Immature natural killer cell (primary cell): ENCODE results near the gene MAP2K7. TPM values are rescaled to one million over a fixed set of nuclear protein-coding genes. Genes with fewer than 3 reads are reported as not detected.

Experiments used
- DNase-seq, 3 donors: peaks; one replicate each; pipeline ENCODE4 v3.0.0; 2022; ENCODE audit warnings: mixed read lengths in 1 of 3
- H3K27ac Mint-ChIP-seq, 6 donors: one replicate each; pipeline ENCODE4 v1.8.0; 2020; ENCODE audit warnings: mixed read lengths in 6 of 6, mild to moderate bottlenecking in 5 of 6, inconsistent platforms in 4 of 6, moderate library complexity in 3 of 6
- H3K27me3 Mint-ChIP-seq, 3 donors: one replicate each; pipeline ENCODE4 v1.8.0; 2020 to 2021; ENCODE audit warnings: low read depth in 3 of 3, mild to moderate bottlenecking in 3 of 3, mixed read lengths in 3 of 3, moderate library complexity in 3 of 3, inconsistent platforms in 1 of 3
- H3K36me3 Mint-ChIP-seq, 3 donors: one replicate each; pipeline ENCODE4 v1.8.0; 2020; ENCODE audit warnings: mixed read lengths in 3 of 3, inconsistent platforms in 2 of 3, mild to moderate bottlenecking in 2 of 3
- H3K4me1 Mint-ChIP-seq, 2 donors: one replicate each; pipeline ENCODE4 v1.8.0; 2020; ENCODE audit warnings: inconsistent platforms in 2 of 2, mild to moderate bottlenecking in 2 of 2, mixed read lengths in 2 of 2, moderate library complexity in 1 of 2
- H3K4me3 Mint-ChIP-seq, 5 donors: one replicate each; pipeline ENCODE4 v1.8.0; 2020; ENCODE audit warnings: mild to moderate bottlenecking in 5 of 5, mixed read lengths in 5 of 5, inconsistent platforms in 3 of 5, moderate library complexity in 3 of 5
- H3K9me3 Mint-ChIP-seq, 6 donors: one replicate each; pipeline ENCODE4 v1.8.0; 2020; ENCODE audit warnings: mild to moderate bottlenecking in 6 of 6, mixed read lengths in 6 of 6, inconsistent platforms in 4 of 6, moderate library complexity in 3 of 6
- polyA plus RNA-seq, 3 donors: library from polyadenylated mRNA; unstranded; fragments of 300-500 nt; fragmentation: Illumina TruSeq; gene quantifications; one replicate each; pipeline ENCODE4 v1.2.3, GENCODE V29; 2021

The MAP2K7 gene
- polyA plus RNA-seq, 3 donors from 2014 or later: 2.0 to 4.4 (median 2.7) TPM

DNA sequence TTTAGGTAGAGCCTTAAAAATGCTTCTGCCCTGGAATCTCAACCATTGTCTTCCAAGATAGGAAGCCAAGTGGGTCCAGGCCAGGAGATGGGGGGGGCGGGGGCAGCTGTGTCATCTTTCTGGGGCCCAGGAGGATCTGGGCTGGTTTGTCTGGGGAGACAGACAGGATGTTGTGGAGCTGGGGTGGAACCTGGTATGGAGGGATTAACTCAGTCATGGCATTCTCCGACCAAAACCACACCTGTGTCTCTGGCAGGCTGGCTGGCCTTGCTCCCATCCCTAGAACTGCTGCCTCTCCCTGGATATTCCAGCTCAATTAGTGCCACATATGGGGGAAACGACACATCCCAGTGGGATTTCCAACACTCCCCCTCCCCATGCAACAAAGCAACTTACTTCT, 2.7 kb upstream of the MAP2K7 start:
- H3K36me3 Mint-ChIP-seq: no peaks in the 10 kb centered on the region
- H3K27ac Mint-ChIP-seq: no peak overlapping the region
- peaks cover 29% of the 10 kb centered on the region in 2 donors for H3K4me1 Mint-ChIP-seq
- H3K9me3 Mint-ChIP-seq: peaks cover 0 to 2% (median 0%) of the 10 kb centered on the region in 6 donors
- no peak overlapping the region for H3K4me3 Mint-ChIP-seq
- H3K27me3 Mint-ChIP-seq: peaks cover 26 to 28% (median 26%) of the 10 kb centered on the region in 3 donors
- no peak for DNase-seq

DNA sequence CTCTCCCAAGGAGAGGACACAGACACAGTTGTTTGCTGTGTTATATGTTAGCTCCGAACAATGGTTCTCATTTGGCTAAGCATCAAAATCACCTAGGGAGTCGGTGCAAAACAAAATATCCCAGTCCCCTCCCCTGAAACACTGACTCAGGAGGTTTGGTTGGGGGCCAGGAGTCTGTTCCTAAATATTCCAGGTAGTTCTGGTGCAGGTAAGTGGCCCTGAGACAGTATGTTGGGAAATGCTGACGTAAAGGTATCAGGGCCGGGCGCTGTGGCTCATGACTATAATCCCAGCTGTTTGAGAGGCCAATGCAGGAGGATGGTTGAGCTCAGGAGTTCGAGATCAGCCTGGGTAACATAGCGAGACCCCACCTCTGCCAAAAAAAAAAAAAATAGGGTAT, 2.3 kb upstream of the MAP2K7 start:
- Mint-ChIP-seq H3K36me3 (no peaks in the 10 kb centered on the region), H3K4me1 (peaks cover 29 to 31% of the 10 kb centered on the region in 2 donors), H3K27me3 (peaks cover 26 to 28% (median 28%) of the 10 kb centered on the region in 3 donors), H3K27ac (no peak overlapping the region), H3K4me3 (no peak overlapping the region), H3K9me3 (peaks cover 0 to 2% (median 0%) of the 10 kb centered on the region in 6 donors)
- DNase-seq: no peak

DNA sequence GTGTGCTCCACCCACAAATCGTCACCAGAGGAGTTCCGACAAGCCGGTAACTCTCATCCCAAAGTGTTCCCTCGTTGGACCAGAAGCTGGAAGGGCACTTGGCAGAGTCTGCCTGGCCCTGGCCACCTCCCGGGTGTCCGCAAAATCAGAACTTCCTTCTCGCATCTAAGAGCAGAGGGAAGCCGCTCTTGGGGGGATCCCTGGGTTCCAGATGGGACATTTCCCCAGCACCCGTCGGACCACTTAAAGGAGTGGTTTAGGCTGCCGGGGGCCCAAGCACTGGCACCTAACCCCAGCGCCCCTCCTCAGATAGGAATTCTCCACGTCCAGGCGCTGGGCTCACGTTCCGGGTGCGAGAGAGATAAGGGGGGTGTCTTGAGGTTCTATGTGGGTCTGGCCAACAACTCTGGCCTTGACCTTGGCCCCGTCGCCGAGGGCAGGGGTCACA, 857 bp upstream of the MAP2K7 start:
- Mint-ChIP-seq H3K27ac (peak overlapping the region; percentile 92 to 99 (median 96)), H3K27me3 (peaks cover 26 to 31% (median 28%) of the 10 kb centered on the region in 3 donors), H3K4me3 (peak overlapping the region; percentile 87 to 92 (median 90)), H3K36me3 (peaks cover 0 to 3% (median 0%) of the 10 kb centered on the region in 3 donors), H3K9me3 (peaks cover 0 to 2% (median 0%) of the 10 kb centered on the region in 6 donors), H3K4me1 (peaks cover 31 to 35% of the 10 kb centered on the region in 2 donors)
- peak in 1 of 3 donors; percentile 28 for DNase-seq

DNA sequence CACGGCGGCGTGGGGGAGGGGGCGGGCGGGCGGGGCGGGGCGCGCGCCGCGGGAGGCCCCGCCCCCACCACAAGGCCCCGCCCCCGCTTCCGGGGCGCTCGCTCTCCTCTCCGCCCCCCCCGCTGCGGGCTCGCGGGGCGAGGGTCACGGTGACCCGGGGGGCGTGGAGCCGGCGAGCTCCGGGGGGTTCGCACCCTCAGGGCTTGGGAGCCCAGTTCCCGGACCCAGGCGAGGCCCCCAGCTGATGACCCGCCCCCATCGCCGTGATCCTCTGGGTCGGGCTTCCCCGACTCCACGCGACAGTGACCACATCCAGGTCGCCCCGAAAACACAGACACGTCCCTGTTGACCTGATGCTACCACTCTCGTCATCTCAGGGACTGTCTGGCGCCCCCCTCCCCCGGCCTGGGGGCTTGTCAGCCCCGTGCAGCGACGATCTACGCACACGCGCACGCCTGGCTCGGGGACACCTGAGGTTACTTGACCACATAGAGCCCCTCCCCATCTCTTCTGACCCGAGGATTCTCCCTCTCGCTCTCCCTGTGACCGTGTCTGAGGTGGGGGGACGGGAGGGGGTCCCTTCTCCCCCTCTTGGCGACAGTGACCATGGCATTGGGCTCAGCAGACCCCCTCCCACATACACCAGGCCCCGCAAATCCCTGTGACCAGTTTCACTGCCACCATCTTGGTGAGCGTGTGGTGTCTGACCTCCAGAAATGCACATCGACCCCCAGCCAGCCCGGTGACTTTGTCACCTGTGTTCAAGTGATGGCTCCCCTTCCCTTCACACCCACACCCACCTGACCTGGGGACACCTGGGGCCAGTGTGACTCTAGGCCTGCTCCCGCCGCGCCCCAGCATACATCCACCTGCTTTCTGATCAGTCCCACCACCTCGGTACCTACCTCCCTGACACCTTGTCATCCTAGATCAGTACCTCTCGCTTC, 670 bp downstream of the MAP2K7 start:
- Mint-ChIP-seq H3K4me3 (peak overlapping the region; percentile 85 to 92 (median 90)), H3K27ac (peak overlapping the region; percentile 80 to 99 (median 98)), H3K9me3 (peaks cover 0 to 2% (median 0%) of the 10 kb centered on the region in 6 donors), H3K4me1 (peaks cover 31 to 35% of the 10 kb centered on the region in 2 donors), H3K36me3 (peaks cover 0 to 3% (median 0%) of the 10 kb centered on the region in 3 donors), H3K27me3 (peaks cover 26 to 34% (median 31%) of the 10 kb centered on the region in 3 donors)
- peak; percentile 93 to 94 (median 94) for DNase-seq

DNA sequence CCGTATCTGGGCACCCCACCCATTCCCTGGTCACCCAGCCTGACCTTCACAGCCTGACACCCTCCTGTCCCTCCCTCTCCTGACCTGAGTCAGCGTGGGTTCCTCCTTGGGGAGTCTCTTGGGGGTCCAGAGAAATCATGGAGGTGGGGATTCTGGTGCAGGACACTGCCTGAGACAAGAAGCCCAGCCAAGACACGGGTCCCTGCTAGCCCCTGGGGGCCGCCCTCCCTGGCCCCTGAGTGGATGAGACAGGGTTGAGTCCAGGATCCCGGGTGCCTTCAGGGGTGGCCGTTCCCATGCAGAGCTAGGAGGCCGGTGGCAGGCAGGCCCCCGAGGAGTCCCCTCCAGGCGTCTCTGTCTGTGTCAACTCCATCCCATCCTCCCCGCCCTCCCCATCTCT, 1.6 kb downstream of the MAP2K7 start:
- no peak for DNase-seq
- Mint-ChIP-seq H3K27me3 (peaks cover 26 to 34% (median 31%) of the 10 kb centered on the region in 3 donors), H3K27ac (peak overlapping the region; percentile 80 to 99 (median 98)), H3K36me3 (peaks cover 0 to 3% (median 0%) of the 10 kb centered on the region in 3 donors), H3K9me3 (peaks cover 0 to 2% (median 0%) of the 10 kb centered on the region in 6 donors), H3K4me3 (peak overlapping the region; percentile 85 to 92 (median 90)), H3K4me1 (peaks cover 31 to 35% of the 10 kb centered on the region in 2 donors)

DNA sequence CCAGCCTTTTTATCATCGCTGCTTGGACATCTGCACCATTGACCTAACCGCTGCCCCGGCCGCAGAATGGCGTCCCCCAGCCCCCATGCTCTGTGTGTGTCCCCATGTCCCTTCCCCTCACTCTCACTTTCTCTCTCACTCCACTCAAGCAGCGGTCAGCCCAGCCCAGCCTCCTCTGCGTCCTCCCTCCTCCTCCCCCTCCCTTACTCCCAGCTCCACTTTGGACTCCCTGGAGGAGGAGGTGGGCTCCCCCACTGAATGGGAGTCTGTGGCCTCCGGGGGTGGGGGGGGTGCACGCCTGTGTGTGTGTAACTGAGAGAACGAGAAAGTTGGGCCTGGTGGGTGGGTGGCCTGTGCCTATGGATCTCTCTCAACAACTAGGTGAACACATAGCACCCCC, 2.2 kb downstream of the MAP2K7 start:
- Mint-ChIP-seq H3K27ac (peak overlapping the region in 5 of 6 donors; percentile 95 to 99 (median 98)), H3K27me3 (peaks cover 26 to 34% (median 31%) of the 10 kb centered on the region in 3 donors), H3K4me3 (peak overlapping the region; percentile 67 to 82 (median 75)), H3K9me3 (peaks cover 0 to 2% (median 0%) of the 10 kb centered on the region in 6 donors), H3K36me3 (peaks cover 0 to 3% (median 0%) of the 10 kb centered on the region in 3 donors), H3K4me1 (peaks cover 31 to 35% of the 10 kb centered on the region in 2 donors)
- DNase-seq: no peak

DNA sequence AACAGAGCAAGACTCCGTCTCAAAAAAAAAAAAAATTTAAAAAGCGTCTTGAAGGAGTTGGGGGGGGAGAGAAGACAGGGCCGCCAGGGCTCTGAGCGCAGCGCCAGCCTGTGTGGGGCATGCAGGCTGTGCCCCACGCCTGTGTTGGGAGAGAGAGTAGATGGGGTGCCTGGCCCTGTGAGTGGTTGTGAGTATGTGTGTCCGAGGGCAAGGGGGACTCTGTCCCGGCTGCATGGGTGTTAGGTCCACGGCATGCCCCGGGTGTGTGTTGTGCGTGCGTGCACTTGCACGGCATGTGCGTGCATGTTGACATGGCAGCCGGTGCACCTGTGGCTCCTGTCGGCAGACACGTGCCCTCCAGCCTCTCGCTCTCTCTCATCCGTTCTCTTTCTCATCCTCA, 3.4 kb downstream of the MAP2K7 start:
- DNase-seq: no peak
- H3K9me3 Mint-ChIP-seq: peaks cover 0 to 3% (median 0%) of the 10 kb centered on the region in 6 donors
- H3K36me3 Mint-ChIP-seq: peaks cover 0 to 6% (median 6%) of the 10 kb centered on the region in 3 donors
- peak overlapping the region in 4 of 6 donors; percentile 8 to 77 (median 45) for H3K27ac Mint-ChIP-seq
- peaks cover 31 to 32% of the 10 kb centered on the region in 2 donors for H3K4me1 Mint-ChIP-seq
- no peak overlapping the region for H3K4me3 Mint-ChIP-seq
- H3K27me3 Mint-ChIP-seq: peaks cover 28 to 35% (median 31%) of the 10 kb centered on the region in 3 donors

DNA sequence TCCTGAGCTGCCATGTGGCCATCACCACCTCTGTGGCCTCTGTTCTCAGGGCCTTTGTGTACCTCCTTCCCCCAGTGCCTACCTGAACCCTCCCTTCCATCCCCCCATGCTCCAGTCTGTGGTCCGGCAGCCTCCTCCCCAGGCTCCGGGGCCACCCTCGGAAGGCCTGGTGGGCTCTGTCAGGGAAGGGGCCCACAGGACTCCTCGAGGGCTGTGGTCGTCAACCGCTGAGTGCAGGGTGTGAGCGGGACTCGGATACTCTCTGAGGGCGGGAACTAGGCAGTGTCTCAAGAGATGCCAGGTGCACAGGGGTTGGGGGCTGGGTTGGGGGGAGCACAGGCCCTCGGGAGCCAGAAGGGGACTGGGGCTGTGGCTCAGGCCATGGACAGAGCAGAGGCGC, 3.9 kb downstream of the MAP2K7 start:
- Mint-ChIP-seq H3K27ac (peak overlapping the region in 2 of 6 donors; percentile 30 to 60), H3K27me3 (peaks cover 26 to 35% (median 30%) of the 10 kb centered on the region in 3 donors), H3K4me1 (peaks cover 29 to 30% of the 10 kb centered on the region in 2 donors), H3K4me3 (no peak overlapping the region), H3K9me3 (peaks cover 0 to 3% (median 0%) of the 10 kb centered on the region in 6 donors), H3K36me3 (peaks cover 0 to 6% (median 6%) of the 10 kb centered on the region in 3 donors)
- no peak for DNase-seq

DNA sequence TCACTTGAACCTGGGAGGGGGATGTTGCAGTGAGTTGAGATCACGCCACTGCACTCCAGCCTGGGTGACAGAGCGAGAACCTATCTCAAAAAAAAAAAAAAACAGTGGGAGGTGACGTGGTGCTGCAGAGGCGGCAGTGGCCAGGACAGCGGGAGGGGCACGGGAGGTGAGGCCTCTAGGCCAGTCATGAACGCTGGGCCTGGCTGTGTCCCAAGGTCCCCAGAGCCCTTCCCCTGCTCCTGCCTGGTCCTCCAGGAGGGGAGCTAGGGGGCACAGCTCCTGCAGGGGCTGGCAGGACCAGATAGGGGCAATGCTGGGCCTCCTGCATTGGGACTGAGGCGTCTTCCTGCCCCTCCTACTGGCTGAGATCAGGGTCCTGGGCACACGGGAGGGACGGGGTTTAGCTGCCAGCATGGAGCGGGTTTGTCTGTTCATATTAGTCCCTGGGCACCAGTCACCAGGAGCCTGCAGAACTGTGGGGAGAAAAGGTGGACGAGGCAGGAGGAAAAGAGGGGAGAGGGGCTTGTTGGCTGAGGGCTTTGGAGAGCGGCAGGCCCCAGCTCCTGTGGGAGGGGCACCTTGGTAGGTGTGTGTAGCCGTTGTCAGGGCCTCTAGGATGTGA, 4.5 kb downstream of the MAP2K7 start:
- DNase-seq: peak in 1 of 3 donors; percentile 0
- Mint-ChIP-seq H3K36me3 (peaks cover 0 to 11% (median 10%) of the 10 kb centered on the region in 3 donors), H3K27ac (peak overlapping the region in 2 of 6 donors; percentile 28 to 49), H3K4me3 (no peak overlapping the region), H3K27me3 (peaks cover 23 to 35% (median 25%) of the 10 kb centered on the region in 3 donors), H3K9me3 (peaks cover 0 to 3% (median 0%) of the 10 kb centered on the region in 6 donors), H3K4me1 (peaks cover 23 to 24% of the 10 kb centered on the region in 2 donors)

DNA sequence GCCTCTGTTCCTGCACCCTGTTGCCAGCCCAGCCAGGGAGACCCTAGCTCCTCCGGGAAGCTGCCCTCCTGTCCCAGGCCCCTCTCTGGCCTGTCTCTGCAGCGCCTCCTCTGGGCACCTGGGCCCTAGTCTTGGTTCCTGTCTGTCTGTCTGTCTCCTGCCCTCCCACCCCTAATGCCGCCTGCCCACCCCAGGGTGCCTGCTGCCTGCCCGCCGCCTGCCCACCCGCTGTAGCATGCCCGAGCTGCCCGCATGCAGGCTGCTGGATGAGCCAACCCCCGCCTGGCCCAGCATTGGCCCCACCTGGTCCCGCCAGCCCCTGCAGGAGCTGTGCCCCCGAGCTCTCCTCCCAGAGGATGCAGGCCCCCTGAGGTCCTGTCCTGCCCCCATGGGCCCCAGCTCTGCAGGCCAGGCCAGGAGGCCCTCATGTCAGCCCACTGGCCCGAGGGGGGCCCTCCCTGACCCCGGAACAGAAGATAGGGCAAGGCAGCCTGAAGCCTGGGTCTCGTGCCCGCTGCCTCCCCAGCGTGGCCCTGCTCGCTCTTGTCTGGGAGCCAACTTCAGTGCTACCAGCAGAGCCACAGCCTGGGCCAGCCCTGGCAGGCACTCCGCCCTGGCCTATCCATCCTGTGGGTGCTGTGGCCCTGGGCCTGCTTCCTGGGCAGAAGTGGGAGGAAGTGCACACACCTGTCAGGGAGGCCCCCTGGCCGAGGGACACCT, 5.2 kb downstream of the MAP2K7 start:
- no peak overlapping the region for H3K27ac Mint-ChIP-seq
- H3K9me3 Mint-ChIP-seq: peaks cover 0 to 3% (median 0%) of the 10 kb centered on the region in 6 donors
- H3K4me3 Mint-ChIP-seq: no peak overlapping the region
- peaks cover 16 to 28% (median 18%) of the 10 kb centered on the region in 3 donors for H3K27me3 Mint-ChIP-seq
- H3K4me1 Mint-ChIP-seq: peaks cover 18 to 20% of the 10 kb centered on the region in 2 donors
- peaks cover 0 to 11% (median 10%) of the 10 kb centered on the region in 3 donors for H3K36me3 Mint-ChIP-seq
- peak in 1 of 3 donors; percentile 1 for DNase-seq

DNA sequence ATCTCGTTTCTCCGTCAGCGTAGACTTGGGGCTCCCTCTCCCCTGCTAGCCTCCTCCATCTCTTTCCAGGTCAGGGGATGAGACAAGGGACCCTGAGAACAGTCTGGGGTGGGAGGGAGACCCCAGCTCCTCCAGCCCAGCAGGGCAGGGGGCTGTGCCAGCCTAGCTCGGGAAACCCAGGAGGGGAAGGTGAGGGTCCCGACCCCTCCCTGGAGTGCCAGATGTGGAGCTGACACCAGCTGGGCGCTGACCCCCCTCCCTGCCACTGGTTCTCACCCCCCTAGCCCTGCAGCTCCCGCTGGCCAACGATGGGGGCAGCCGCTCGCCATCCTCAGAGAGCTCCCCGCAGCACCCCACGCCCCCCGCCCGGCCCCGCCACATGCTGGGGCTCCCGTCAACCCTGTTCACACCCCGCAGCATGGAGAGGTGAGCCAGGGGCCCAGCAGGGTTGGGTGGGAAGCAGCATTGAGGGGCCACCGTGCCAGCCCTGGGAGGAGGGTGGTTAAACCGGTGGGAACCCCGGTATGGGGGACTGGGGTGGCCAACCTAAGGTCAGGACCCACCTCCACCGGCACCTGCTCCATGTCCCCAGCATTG, 5.9 kb downstream of the MAP2K7 start:
- Mint-ChIP-seq H3K4me3 (no peak overlapping the region), H3K36me3 (peaks cover 0 to 11% (median 10%) of the 10 kb centered on the region in 3 donors), H3K27me3 (peaks cover 11 to 27% (median 15%) of the 10 kb centered on the region in 3 donors), H3K4me1 (peaks cover 16% of the 10 kb centered on the region in 2 donors), H3K27ac (no peak overlapping the region), H3K9me3 (peaks cover 0 to 3% (median 0%) of the 10 kb centered on the region in 6 donors)
- no peak for DNase-seq

DNA sequence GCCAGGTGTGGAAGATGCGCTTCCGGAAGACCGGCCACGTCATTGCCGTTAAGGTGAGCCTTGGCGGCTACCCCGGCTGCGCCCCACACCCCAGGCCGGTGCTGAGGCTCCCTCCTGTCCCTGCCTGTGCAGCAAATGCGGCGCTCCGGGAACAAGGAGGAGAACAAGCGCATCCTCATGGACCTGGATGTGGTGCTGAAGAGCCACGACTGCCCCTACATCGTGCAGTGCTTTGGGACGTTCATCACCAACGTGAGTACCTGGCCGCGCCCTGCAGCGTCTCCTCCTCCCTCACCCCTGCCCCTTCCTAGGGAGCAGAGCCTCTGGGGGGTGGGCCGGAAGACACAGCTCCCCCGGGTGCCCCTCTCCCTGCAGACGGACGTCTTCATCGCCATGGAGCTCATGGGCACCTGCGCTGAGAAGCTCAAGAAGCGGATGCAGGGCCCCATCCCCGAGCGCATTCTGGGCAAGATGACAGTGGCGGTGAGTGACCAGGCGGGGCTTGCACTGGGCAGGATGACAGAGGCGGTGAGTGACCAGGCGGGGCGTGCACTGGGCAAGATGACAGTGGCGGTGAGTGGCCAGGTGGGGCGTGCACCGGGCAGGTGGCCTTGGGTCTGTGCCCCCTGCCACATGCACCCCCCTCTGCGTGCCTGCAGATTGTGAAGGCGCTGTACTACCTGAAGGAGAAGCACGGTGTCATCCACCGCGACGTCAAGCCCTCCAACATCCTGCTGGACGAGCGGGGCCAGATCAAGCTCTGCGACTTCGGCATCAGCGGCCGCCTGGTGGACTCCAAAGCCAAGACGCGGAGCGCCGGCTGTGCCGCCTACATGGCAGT, 6.9 kb downstream of the MAP2K7 start:
- H3K36me3 Mint-ChIP-seq: peaks cover 0 to 11% (median 10%) of the 10 kb centered on the region in 3 donors
- no peak overlapping the region for H3K4me3 Mint-ChIP-seq
- H3K9me3 Mint-ChIP-seq: peaks cover 0 to 3% (median 0%) of the 10 kb centered on the region in 6 donors
- H3K27ac Mint-ChIP-seq: peak overlapping the region in 1 of 6 donors; percentile 35
- peaks cover 11 to 29% (median 18%) of the 10 kb centered on the region in 3 donors for H3K27me3 Mint-ChIP-seq
- H3K4me1 Mint-ChIP-seq: peaks cover 8 to 11% of the 10 kb centered on the region in 2 donors
- DNase-seq: no peak
